ENCODE data around the gene ULBP2. TPM values are rescaled to one million over a fixed set of nuclear protein-coding genes. Genes with fewer than 3 reads are reported as not detected.

The ULBP2 gene
- not detected in 2 replicates for total RNA-seq (2014; rRNA removed; shearing (Covaris generic))

- H3K36me3 ChIP-seq (replicated peaks; ENCODE audit: control insufficient read depth, insufficient read depth, low read length) = no peaks in the 10 kb centered on the region
- H3K27me3 ChIP-seq (ENCODE audit: control insufficient read depth, insufficient read depth, low read length) = peaks cover 76% of the 10 kb centered on the region
- DNase-seq = peak; percentile 96
- peak within 1 kb of the TSS; percentile 47 for H3K4me3 ChIP-seq (ENCODE audit: insufficient read depth, low read depth, low read length)
These were observed at the start of gene ULBP2 for GRCh38 chr6:149941583-149942460. ULBP2 (plus strand) TSS chr6:149942014; CDS start chr6:149942073, 59 bp downstream.

GRCh38 chr6:149895048-149895590 is 46.7 kb upstream of the ULBP2 start:
- Histone ChIP-seq H3K27me3 (ENCODE audit: control insufficient read depth, insufficient read depth, low read length) (no peaks in the 10 kb centered on the region; the same call in 1 of the 2 replicates), H3K36me3 (replicated peaks; ENCODE audit: control insufficient read depth, insufficient read depth, low read length) (no peaks in the 10 kb centered on the region), H3K4me3 (ENCODE audit: insufficient read depth, low read depth, low read length) (no peak overlapping the region)
- peak; percentile 9 for DNase-seq

GRCh38 chr6:149895833-149896271 is 46.0 kb upstream of the ULBP2 start:
- Histone ChIP-seq H3K27me3 (ENCODE audit: control insufficient read depth, insufficient read depth, low read length) (no peaks in the 10 kb centered on the region; the same call in 1 of the 2 replicates), H3K36me3 (replicated peaks; ENCODE audit: control insufficient read depth, insufficient read depth, low read length) (no peaks in the 10 kb centered on the region), H3K4me3 (ENCODE audit: insufficient read depth, low read depth, low read length) (no peak overlapping the region)
- DNase-seq = peak; percentile 6

- no peaks in the 10 kb centered on the region for H3K36me3 ChIP-seq (replicated peaks; ENCODE audit: control insufficient read depth, insufficient read depth, low read length)
These were observed 45.3 kb upstream of the ULBP2 start for GRCh38 chr6:149896491-149896890.

GRCh38 chr6:149897015-149897697 is 44.7 kb upstream of the ULBP2 start:
- Histone ChIP-seq H3K27me3 (ENCODE audit: control insufficient read depth, insufficient read depth, low read length) (no peaks in the 10 kb centered on the region; the same call in 1 of the 2 replicates), H3K36me3 (replicated peaks; ENCODE audit: control insufficient read depth, insufficient read depth, low read length) (no peaks in the 10 kb centered on the region), H3K4me3 (ENCODE audit: insufficient read depth, low read depth, low read length) (no peak overlapping the region)
- DNase-seq = no peak

More at GRCh38 chr6:149896491-149896890, 45.3 kb upstream of the ULBP2 start:
- no peak overlapping the region for H3K4me3 ChIP-seq (ENCODE audit: insufficient read depth, low read depth, low read length)
- no peaks in the 10 kb centered on the region; the same call in 1 of the 2 replicates for H3K27me3 ChIP-seq (ENCODE audit: control insufficient read depth, insufficient read depth, low read length)
- no peak for DNase-seq

- Histone ChIP-seq H3K36me3 (replicated peaks; ENCODE audit: control insufficient read depth, insufficient read depth, low read length) (no peaks in the 10 kb centered on the region), H3K4me3 (ENCODE audit: insufficient read depth, low read depth, low read length) (no peak within 1 kb of the TSS), H3K27me3 (ENCODE audit: control insufficient read depth, insufficient read depth, low read length) (no peaks in the 10 kb centered on the region; the same call in 1 of the 2 replicates)
- DNase-seq = peak; percentile 67
These were observed 43.7 kb upstream of the ULBP2 start, which contains the start of gene RAET1E for GRCh38 chr6:149897855-149898744. RAET1E (minus strand) TSS chr6:149898113; CDS start chr6:149890901, 7,212 bp downstream.

GRCh38 chr6:149898966-149899365 is 42.8 kb upstream of the ULBP2 start:
- DNase-seq = no peak
- H3K4me3 ChIP-seq (ENCODE audit: insufficient read depth, low read depth, low read length) = no peak overlapping the region
- H3K36me3 ChIP-seq (replicated peaks; ENCODE audit: control insufficient read depth, insufficient read depth, low read length) = no peaks in the 10 kb centered on the region
- no peaks in the 10 kb centered on the region; the same call in 1 of the 2 replicates for H3K27me3 ChIP-seq (ENCODE audit: control insufficient read depth, insufficient read depth, low read length)

- H3K4me3 ChIP-seq (ENCODE audit: insufficient read depth, low read depth, low read length) = no peak overlapping the region
- no peak for DNase-seq
- H3K36me3 ChIP-seq (replicated peaks; ENCODE audit: control insufficient read depth, insufficient read depth, low read length) = no peaks in the 10 kb centered on the region
- no peaks in the 10 kb centered on the region; the same call in 1 of the 2 replicates for H3K27me3 ChIP-seq (ENCODE audit: control insufficient read depth, insufficient read depth, low read length)
These were observed 42.3 kb upstream of the ULBP2 start for GRCh38 chr6:149899486-149899885.

- no peak overlapping the region for H3K4me3 ChIP-seq (ENCODE audit: insufficient read depth, low read depth, low read length)
- H3K36me3 ChIP-seq (replicated peaks; ENCODE audit: control insufficient read depth, insufficient read depth, low read length) = no peaks in the 10 kb centered on the region
- no peaks in the 10 kb centered on the region; the same call in 1 of the 2 replicates for H3K27me3 ChIP-seq (ENCODE audit: control insufficient read depth, insufficient read depth, low read length)
- DNase-seq = no peak
These were observed 41.7 kb upstream of the ULBP2 start for GRCh38 chr6:149899926-149900619.

- peak; percentile 38 for DNase-seq
- H3K36me3 ChIP-seq (replicated peaks; ENCODE audit: control insufficient read depth, insufficient read depth, low read length) = no peaks in the 10 kb centered on the region
- H3K27me3 ChIP-seq (ENCODE audit: control insufficient read depth, insufficient read depth, low read length) = no peaks in the 10 kb centered on the region; the same call in 1 of the 2 replicates
- H3K4me3 ChIP-seq (ENCODE audit: insufficient read depth, low read depth, low read length) = no peak overlapping the region
These were observed 41.0 kb upstream of the ULBP2 start for GRCh38 chr6:149900620-149901443.

- Histone ChIP-seq H3K36me3 (replicated peaks; ENCODE audit: control insufficient read depth, insufficient read depth, low read length) (no peaks in the 10 kb centered on the region), H3K27me3 (ENCODE audit: control insufficient read depth, insufficient read depth, low read length) (no peaks in the 10 kb centered on the region; the same call in 1 of the 2 replicates), H3K4me3 (ENCODE audit: insufficient read depth, low read depth, low read length) (no peak overlapping the region)
- DNase-seq = no peak
These were observed 40.2 kb upstream of the ULBP2 start for GRCh38 chr6:149901444-149902140.

- no peak overlapping the region for H3K4me3 ChIP-seq (ENCODE audit: insufficient read depth, low read depth, low read length)
- no peaks in the 10 kb centered on the region for H3K36me3 ChIP-seq (replicated peaks; ENCODE audit: control insufficient read depth, insufficient read depth, low read length)
- DNase-seq = peak; percentile 64
- H3K27me3 ChIP-seq (ENCODE audit: control insufficient read depth, insufficient read depth, low read length) = no peaks in the 10 kb centered on the region; the same call in 1 of the 2 replicates
These were observed 37.7 kb upstream of the ULBP2 start for GRCh38 chr6:149903938-149904611.
